ENCODE results near the gene TBCD.

TBCD gene

GRCh38 chr17:82839617-82840292 lies 87.9 kb downstream of the TBCD start, which contains the start of gene ZNF750:
Gene ZNF750, minus strand, starts transcription at chr17:82840022. Its CDS starts 7,568 bp downstream, at chr17:82832454.
- no peak within 1 kb of the TSS for H3K4me3 Mint-ChIP-seq
- H3K4me1 Mint-ChIP-seq = peaks cover 0 to 5% of the 10 kb centered on the region in 2 donors
- DNase-seq (no peak), ATAC-seq (replicated peaks) (no peak)
- H3K27me3 Mint-ChIP-seq = no peaks in the 10 kb centered on the region
- no peaks in the 10 kb centered on the region for H3K9me3 Mint-ChIP-seq
- H3K36me3 Mint-ChIP-seq = peaks cover 16 to 23% of the 10 kb centered on the region in 2 donors
- H3K27ac Mint-ChIP-seq = no peak within 1 kb of the TSS

- Mint-ChIP-seq H3K36me3 (peaks cover 16 to 24% of the 10 kb centered on the region in 2 donors), H3K27ac (no peak overlapping the region), H3K4me1 (peaks cover 2 to 8% of the 10 kb centered on the region in 2 donors), H3K27me3 (no peaks in the 10 kb centered on the region), H3K9me3 (no peaks in the 10 kb centered on the region), H3K4me3 (no peak overlapping the region)
- ATAC-seq (replicated peaks) (no peak), DNase-seq (no peak)
Observed at GRCh38 chr17:82840431-82840831, 88.6 kb downstream of the TBCD start.

GRCh38 chr17:82841921-82842596 lies 90.2 kb downstream of the TBCD start:
- DNase-seq (no peak), ATAC-seq (replicated peaks) (no peak)
- peaks cover 6 to 13% of the 10 kb centered on the region in 2 donors for H3K4me1 Mint-ChIP-seq
- H3K27me3 Mint-ChIP-seq = no peaks in the 10 kb centered on the region
- peaks cover 11 to 24% of the 10 kb centered on the region in 2 donors for H3K36me3 Mint-ChIP-seq
- no peak overlapping the region for H3K4me3 Mint-ChIP-seq
- H3K27ac Mint-ChIP-seq = no peak overlapping the region
- H3K9me3 Mint-ChIP-seq = no peaks in the 10 kb centered on the region

DNA sequence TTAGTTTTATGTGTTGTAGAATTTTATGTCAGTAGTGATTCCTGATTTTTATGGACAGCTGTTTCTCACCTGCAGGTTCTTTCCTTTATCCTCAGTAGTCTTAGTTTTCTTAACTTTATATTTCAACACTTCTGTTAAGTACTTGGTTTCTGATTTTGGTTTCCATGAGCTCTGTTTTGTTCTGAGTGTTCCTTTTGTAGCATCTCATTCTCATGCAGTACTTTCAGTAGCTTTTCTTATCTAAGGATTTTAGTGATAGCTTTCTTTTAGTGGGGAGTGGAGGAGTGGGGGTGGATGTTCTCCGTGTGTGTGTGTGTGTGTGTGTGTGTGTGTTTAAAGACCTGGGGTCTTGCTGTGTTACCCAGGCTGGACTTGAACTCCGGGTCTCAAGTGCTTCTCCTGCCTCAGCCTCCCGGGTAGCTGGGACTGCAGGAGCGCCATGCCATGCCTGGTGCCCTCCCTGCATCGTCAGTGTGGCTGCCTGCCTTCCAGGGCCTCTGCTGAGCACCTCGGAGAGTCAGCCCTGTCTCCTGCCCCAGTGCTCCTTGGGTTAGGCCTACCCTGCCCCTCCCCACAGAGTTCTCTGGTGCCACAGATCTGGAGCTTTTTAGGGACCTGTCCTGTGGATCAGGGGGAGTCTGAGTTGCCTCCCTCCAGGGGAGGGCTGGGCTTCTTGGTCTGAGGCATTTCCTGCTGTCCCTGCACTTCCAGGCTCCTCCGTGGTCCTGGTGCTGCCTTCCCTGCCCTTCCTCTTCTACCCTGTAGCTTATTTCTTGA lies 92.2 kb downstream of the TBCD start:
- DNase-seq (no peak), ATAC-seq (replicated peaks) (no peak)
- Mint-ChIP-seq H3K9me3 (no peaks in the 10 kb centered on the region), H3K27ac (peak overlapping the region; percentile 65), H3K27me3 (peaks cover 0 to 1% of the 10 kb centered on the region in 2 donors), H3K4me3 (no peak overlapping the region), H3K36me3 (peaks cover 12 to 26% of the 10 kb centered on the region in 2 donors), H3K4me1 (peaks cover 15 to 16% of the 10 kb centered on the region in 2 donors)

DNA sequence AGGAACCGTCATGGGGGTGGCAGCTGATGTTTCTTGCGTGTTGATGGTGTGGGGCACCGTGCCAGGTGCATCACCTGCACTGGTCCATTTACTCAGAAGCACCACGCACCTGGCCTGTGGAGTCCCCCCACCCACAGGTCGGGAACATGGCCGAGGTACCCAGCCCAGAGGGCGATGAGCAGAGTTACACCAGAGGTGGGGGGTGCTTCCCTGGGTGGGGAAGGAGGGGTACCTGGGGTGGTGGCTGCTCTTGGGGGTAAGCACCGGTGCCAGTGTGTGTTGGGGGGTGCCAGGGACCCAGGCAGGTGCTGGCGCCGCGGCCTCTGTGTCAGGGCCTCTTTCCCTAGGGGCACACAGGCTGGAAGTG lies 92.9 kb downstream of the TBCD start:
- Mint-ChIP-seq H3K27me3 (peaks cover 0 to 4% of the 10 kb centered on the region in 2 donors), H3K4me1 (peaks cover 19 to 20% of the 10 kb centered on the region in 2 donors), H3K27ac (peak overlapping the region; percentile 65), H3K36me3 (peaks cover 15 to 32% of the 10 kb centered on the region in 2 donors), H3K4me3 (no peak overlapping the region), H3K9me3 (no peaks in the 10 kb centered on the region)
- DNase-seq (no peak), ATAC-seq (replicated peaks) (no peak)

- Mint-ChIP-seq H3K4me3 (no peak overlapping the region), H3K27me3 (peaks cover 0 to 4% of the 10 kb centered on the region in 2 donors), H3K36me3 (peaks cover 15 to 34% of the 10 kb centered on the region in 2 donors), H3K4me1 (peaks cover 19 to 22% of the 10 kb centered on the region in 2 donors), H3K27ac (peak overlapping the region; percentile 32), H3K9me3 (no peaks in the 10 kb centered on the region)
- DNase-seq = no peak
- ATAC-seq (replicated peaks) = no peak
Observed at GRCh38 chr17:82845163-82845807, 93.4 kb downstream of the TBCD start.

GRCh38 chr17:82846061-82846691 lies 94.3 kb downstream of the TBCD start:
- Mint-ChIP-seq H3K4me3 (no peak overlapping the region), H3K9me3 (no peaks in the 10 kb centered on the region), H3K27ac (peak overlapping the region; percentile 84), H3K27me3 (peaks cover 0 to 4% of the 10 kb centered on the region in 2 donors), H3K4me1 (peaks cover 22 to 27% of the 10 kb centered on the region in 2 donors), H3K36me3 (peaks cover 21 to 41% of the 10 kb centered on the region in 2 donors)
- ATAC-seq (replicated peaks) (no peak), DNase-seq (no peak)

DNA sequence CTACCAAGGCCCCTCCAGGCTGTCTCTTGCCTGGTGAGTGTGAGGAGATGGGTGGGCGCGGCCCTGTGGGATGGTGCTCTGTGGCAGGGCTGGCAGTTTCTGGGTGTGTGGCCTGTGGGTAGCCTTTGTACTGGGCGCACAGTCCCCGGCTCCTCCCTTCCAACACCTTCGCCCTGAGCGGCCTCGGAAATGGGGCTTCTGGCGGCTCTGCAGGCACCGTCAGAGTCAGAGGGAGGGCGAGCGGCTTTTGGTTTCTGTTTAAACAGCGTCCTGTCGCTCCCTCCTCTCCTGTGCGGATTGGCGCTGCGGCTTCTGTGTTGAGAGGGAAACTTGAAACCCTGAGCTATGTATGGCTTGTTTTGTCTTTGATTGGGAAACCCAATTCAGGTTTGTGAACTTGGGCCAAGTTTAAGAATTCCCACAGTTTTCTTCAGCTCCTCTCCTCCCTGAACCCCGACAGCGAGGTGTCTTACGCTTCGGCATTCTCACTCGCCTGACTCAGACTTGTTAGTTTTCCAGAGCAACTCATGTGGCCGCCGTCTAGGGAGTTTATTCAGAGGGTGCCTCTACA lies 96.2 kb downstream of the TBCD start:
- Mint-ChIP-seq H3K27ac (no peak overlapping the region), H3K36me3 (peaks cover 24 to 53% of the 10 kb centered on the region in 2 donors), H3K4me3 (no peak overlapping the region), H3K4me1 (peaks cover 22 to 27% of the 10 kb centered on the region in 2 donors), H3K27me3 (peaks cover 0 to 4% of the 10 kb centered on the region in 2 donors), H3K9me3 (no peaks in the 10 kb centered on the region)
- no peak for ATAC-seq (replicated peaks)
- no peak for DNase-seq

- ATAC-seq (replicated peaks) (peak; percentile 64 to 65), DNase-seq (no peak)
- peak overlapping the region; percentile 0 for H3K27ac Mint-ChIP-seq
- H3K36me3 Mint-ChIP-seq = peaks cover 29 to 59% of the 10 kb centered on the region in 2 donors
- no peak overlapping the region for H3K4me3 Mint-ChIP-seq
- H3K4me1 Mint-ChIP-seq = peaks cover 21 to 27% of the 10 kb centered on the region in 2 donors
- H3K9me3 Mint-ChIP-seq = no peaks in the 10 kb centered on the region
- peaks cover 0 to 4% of the 10 kb centered on the region in 2 donors for H3K27me3 Mint-ChIP-seq
Observed at GRCh38 chr17:82849076-82849945, 97.4 kb downstream of the TBCD start.

GRCh38 chr17:82851381-82851780 lies 99.5 kb downstream of the TBCD start:
- Mint-ChIP-seq H3K9me3 (no peaks in the 10 kb centered on the region), H3K4me1 (peaks cover 10 to 21% of the 10 kb centered on the region in 2 donors), H3K27me3 (peaks cover 0 to 4% of the 10 kb centered on the region in 2 donors), H3K27ac (no peak overlapping the region), H3K4me3 (no peak overlapping the region), H3K36me3 (peaks cover 30 to 52% of the 10 kb centered on the region in 2 donors)
- ATAC-seq (replicated peaks) (no peak), DNase-seq (no peak)

DNA sequence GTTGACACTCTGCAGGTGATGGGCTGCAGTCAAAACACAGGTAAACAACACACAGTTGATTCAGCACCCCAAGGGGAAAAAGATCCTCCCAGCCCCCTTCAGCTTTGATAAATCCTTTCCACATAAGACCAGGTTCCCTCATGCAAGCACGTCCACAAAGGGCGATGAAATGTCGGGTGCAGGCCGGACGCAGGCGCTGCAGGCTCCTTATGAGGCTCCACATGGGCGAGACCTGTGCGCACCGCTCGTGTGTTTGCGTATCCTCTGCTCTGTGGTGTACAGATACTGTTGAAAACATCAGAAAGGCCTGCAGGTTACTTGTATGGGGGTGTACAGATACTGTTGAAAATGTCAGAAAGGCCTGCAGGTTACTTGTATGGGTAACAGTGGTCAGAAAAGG lies 102.4 kb downstream of the TBCD start:
- Mint-ChIP-seq H3K27me3 (peaks cover 0 to 1% of the 10 kb centered on the region in 2 donors), H3K9me3 (no peaks in the 10 kb centered on the region), H3K27ac (peak overlapping the region; percentile 22), H3K36me3 (peaks cover 31 to 49% of the 10 kb centered on the region in 2 donors), H3K4me3 (no peak overlapping the region), H3K4me1 (peaks cover 8 to 27% of the 10 kb centered on the region in 2 donors)
- ATAC-seq (replicated peaks) = no peak
- no peak for DNase-seq

DNA sequence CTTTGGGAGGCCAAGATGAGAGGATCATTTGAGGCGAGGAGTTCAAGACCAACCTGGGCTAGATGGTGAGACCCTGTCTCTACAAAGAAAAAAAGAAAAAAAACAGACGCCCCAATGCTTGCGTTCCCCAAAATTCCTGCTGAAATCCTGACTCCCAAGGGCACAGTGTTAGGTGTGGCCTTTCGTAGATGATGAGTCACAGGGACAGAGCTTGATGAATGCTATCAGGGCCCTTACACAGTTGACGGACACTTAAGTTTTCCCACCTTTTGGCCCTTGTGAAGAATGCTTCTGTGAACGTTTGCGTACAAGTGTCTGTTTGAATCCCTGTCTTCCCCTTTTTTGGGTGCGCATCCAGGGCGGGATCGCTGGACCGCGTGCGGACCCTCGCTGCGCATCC lies 104.5 kb downstream of the TBCD start:
- Mint-ChIP-seq H3K9me3 (no peaks in the 10 kb centered on the region), H3K36me3 (peaks cover 27 to 41% of the 10 kb centered on the region in 2 donors), H3K4me3 (no peak overlapping the region), H3K27ac (no peak overlapping the region), H3K4me1 (peaks cover 22 to 38% of the 10 kb centered on the region in 2 donors), H3K27me3 (no peaks in the 10 kb centered on the region)
- no peak for DNase-seq
- ATAC-seq (replicated peaks) = no peak

Data from stimulated activated naive B cell treated with anti-CD40 and anti-IgM and Interleukin-4, amounts not matched to agents 10 μg/mL and 1 μg/mL and 100 μg/mL, for 72 hours (primary cell).